Bronchial smooth muscle cell (primary cell): ENCODE measurements around the gene LGI2. TPM values are rescaled to one million over a fixed set of nuclear protein-coding genes. Genes with fewer than 3 reads are reported as not detected.

Experiments
- total RNA-seq: library from RNA; depleted of rRNA; stranded (reverse); fragments of >200 nt; gene quantifications from 2 replicates; pipeline ENCODE4 v1.2.1, GENCODE V29; 2014

LGI2 gene
- total RNA-seq, result under 0.01 TPM in 1 of 2 replicates, not detected in the other

DNA sequence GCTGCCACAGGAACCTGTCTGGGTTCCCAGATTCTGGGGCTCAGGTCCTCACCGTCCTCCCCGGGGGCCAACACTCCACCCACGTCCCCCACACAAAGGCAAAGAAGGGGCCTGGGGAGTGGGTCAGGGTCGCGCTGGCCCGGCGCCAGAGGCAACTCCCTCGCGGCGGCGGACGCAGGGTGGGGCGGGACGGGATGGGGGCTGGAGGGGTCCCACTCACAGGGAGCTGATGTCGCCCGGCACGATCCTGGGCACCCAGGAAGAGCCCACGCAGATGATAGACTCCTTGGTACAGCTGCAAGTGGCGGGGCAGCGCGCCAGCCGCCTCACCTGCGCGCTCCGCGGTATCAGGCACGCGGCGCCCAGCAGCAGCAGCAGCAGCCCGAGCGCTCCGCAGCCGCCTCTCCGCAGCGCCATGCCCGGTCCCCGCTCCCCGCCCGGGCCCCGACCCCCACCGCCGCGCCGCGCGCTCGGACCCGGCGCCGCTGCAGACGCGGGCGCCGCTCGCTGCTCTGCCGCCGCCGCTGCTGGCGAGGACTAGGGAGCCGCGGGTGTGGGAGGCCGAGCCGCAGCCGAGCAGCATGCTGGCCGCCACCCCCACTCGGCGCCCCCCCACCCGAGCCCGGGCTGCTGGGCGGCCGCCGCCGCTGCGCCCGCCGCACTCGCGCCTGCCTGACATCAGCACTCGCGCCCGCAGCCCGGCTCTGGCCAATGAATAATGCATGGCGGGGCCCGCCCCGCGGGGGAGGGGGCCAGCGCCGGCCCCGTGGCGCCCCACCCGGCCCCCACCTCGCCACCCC lies at the start of gene LGI2:
Gene LGI2, minus strand, starts transcription at position 670 of the 800 bp plus-strand sequence. Its CDS starts 253 bp downstream, at position 417.

Other genes with a start within 250 kb of the LGI2 start
- 22.5 and 84.7 TPM in 2 replicates for gene SOD3, start 235.4 kb downstream of the LGI2 start, total RNA-seq
- gene CCDC149, start 117.9 kb downstream of the LGI2 start, total RNA-seq, result 10.1 and 17.9 TPM in 2 replicates
- 6.6 and 8.0 TPM in 2 replicates for gene SEPSECS, start 129.5 kb upstream of the LGI2 start, total RNA-seq
- gene PI4K2B, start 203.1 kb upstream of the LGI2 start, total RNA-seq, result 10.6 and 21.1 TPM in 2 replicates